GM13977 (cell line): ENCODE data around the gene COL7A1.

ENCODE experiments used
- DNase-seq: peaks from one replicate; pipeline ENCODE4 v3.0.0; 2012; ENCODE audit warnings: low spot score
- CTCF ChIP-seq: IDR thresholded peaks from 2 replicates; pipeline ENCODE4 v1.5.1; 2012; ENCODE audit warnings: mild to moderate bottlenecking, control low read depth; ENCODE audit not compliant: insufficient read depth; ENCODE audit errors: extremely low read depth, missing control alignments
- in situ Hi-C: fragments of 300-500 bp; cut with MboI; formaldehyde crosslinking; loops from one replicate; pipeline ENCODE4 v1.12.0; 2022; ENCODE audit warnings: low sequenced_read_pairs, low pct_unique_long_range_greater_than_20kb, mixed read lengths, inconsistent platforms; ENCODE audit not compliant: unreplicated experiment

COL7A1 gene

GRCh38 chr3:48565591-48566400, 29.3 kb downstream of the COL7A1 start:
- in situ Hi-C loops = no loop called here
- TF ChIP-seq CTCF = no peak
- DNase-seq = no peak

GRCh38 chr3:48565186-48565585, 29.9 kb downstream of the COL7A1 start:
- DNase-seq = no peak
- no peak for TF ChIP-seq CTCF
- in situ Hi-C loops = no loop called here

- TF ChIP-seq CTCF = no peak
- DNase-seq = no peak
- in situ Hi-C loops = no loop called here
These were observed 30.5 kb downstream of the COL7A1 start for GRCh38 chr3:48564667-48565066.

GRCh38 chr3:48564022-48564421, 31.1 kb downstream of the COL7A1 start:
- in situ Hi-C loops = no loop called here
- no peak for DNase-seq
- TF ChIP-seq CTCF = no peak

GRCh38 chr3:48563382-48563918, 31.7 kb downstream of the COL7A1 start, which contains the start of gene UCN2:
TSS of gene UCN2 (minus strand) at chr3:48563781. CDS start at chr3:48563124, 657 bp downstream.
- no peak for TF ChIP-seq CTCF
- in situ Hi-C loops = no loop called here
- DNase-seq = no peak

GRCh38 chr3:48562367-48563095, 32.6 kb downstream of the COL7A1 start:
- no peak for DNase-seq
- TF ChIP-seq CTCF = no peak
- in situ Hi-C loops = no loop called here
